Measurements from ENCODE around the gene LPXN.

LPXN gene

DNA sequence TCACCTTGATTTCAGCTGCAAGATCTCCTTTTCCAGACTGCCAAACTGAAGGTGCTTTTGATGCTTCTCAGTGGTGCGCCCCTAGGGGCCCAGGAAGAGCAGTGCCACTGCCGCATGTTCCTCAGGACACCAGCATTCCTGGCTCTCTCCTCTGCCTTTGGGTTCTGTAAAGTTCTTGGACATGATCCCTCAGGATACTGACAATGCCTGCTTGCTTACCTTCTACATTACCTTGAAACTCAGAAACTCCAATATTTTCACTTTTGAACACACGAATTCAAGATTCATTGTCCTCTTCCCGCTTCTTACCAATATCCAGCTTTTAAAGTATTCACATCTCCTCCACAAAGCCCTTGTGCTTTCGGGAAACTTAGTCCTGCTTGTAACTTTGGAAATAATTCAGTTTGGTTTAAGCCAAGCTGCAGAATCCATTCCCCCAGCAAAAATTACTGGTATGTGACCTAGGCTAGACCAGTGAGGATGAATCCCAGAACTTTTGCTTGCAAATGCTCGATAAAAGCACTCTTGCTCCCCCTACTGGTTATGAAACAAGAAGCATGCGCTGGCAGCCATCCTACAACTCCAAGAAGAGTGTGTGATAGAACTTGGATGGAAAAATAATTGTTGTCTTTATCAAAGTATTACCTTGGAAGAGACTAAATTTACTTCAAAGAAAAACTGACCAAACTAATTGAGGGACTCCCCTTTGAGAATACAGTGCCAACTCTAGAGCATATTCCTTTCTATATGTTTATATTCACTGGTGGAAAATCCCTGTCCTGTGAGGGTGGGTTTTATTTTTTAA, 51.2 kb downstream of the LPXN start:
- peak; percentile 75 for DNase-seq (ENCODE audit: low spot score)

- DNase-seq (ENCODE audit: low spot score), result peak; percentile 16
Measured at GRCh38 chr11:58513747-58514367, 61.8 kb downstream of the LPXN start.

- DNase-seq (ENCODE audit: low spot score), result no peak
Measured at GRCh38 chr11:58511636-58512035, 64.0 kb downstream of the LPXN start.

GRCh38 chr11:58509748-58510147, 65.9 kb downstream of the LPXN start:
- DNase-seq (ENCODE audit: low spot score), result no peak

DNA sequence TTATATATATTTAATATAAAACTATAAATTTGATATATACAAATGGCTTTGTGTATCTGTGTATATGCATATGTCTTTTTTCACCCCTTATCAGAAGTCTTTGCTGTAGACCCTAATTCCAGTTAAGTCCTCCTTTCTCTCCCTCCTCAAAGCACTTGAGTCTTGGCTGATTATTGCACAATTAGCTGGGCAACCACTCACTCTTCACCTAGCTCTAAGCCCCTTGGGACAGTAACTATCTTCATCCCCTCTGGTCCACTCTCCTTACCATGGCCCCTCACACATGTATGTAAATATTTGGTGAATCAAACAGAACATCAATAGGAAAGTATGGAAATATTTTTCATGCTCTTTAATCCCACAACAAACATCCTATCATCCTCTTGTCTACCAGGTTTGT, 66.8 kb downstream of the LPXN start:
- DNase-seq (ENCODE audit: low spot score), result no peak

DNA sequence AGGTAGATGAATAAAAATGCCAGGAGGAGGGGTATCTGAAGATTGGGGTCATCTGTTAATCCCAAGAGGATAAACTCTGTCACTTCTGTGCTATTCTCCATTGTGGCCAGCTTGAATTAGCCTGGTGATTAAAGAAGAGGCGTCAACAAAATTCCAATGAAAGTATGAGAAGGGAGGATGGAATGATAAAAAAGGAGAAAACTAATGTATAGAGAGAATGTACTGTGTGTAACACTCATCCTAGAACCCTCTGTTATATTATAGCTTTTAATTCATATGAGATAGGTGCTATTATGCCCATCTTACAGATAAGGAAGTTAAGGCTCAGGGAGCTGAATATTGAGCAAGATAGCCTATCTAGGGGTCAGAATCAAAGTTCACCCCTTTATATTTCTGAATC, 67.7 kb downstream of the LPXN start, which contains the start of gene OR5B21:
Gene OR5B21, minus strand, starts transcription at position 101 of the 400 bp plus-strand sequence. Its CDS starts 0 bp downstream, at position 101.
- DNase-seq (ENCODE audit: low spot score), result no peak

DNA sequence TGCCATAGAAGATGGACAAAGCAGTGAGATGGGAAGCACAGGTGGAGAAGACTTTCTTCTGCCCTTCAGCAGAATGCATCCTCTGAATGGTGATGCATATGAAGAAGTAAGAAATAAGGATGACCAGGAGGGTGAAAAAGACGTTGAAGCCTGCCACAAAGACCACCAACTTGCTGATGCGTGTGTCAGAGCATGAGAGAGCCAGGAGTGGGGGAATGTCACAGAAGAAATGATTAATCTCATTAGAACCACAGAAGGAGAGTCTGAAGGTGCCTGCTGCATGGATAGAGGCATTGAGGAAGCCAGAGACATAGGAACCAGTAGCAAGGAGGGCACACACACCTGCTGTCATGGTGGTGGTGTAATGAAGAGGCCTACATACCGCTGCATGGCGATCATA, 68.3 kb downstream of the LPXN start:
- no peak for DNase-seq (ENCODE audit: low spot score)

GRCh38 chr11:58506935-58507334, 68.7 kb downstream of the LPXN start:
- DNase-seq (ENCODE audit: low spot score), result no peak

GRCh38 chr11:58505849-58506248, 69.8 kb downstream of the LPXN start:
- DNase-seq (ENCODE audit: low spot score), result no peak

GRCh38 chr11:58504232-58504631, 71.4 kb downstream of the LPXN start:
- no peak for DNase-seq (ENCODE audit: low spot score)

- DNase-seq (ENCODE audit: low spot score), result no peak
Measured at GRCh38 chr11:58503361-58503856, 72.2 kb downstream of the LPXN start.

DNA sequence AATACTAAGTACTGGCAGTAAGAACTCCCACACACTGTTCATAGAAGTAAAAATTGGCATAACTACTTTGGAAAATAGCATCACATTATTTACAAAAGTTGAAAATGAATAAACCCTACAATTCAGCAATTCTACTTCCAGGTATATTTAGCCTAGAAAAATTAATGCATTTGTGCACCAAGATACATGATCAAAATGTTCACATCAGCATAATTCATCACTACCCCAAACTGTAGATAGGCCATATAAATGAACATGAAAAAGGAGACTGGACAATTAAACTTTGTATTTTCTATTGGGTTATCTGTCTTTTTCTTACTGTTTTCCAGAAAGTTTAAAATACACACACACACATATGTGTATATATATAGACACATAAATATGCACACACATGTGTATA, 73.7 kb downstream of the LPXN start:
- no peak for DNase-seq (ENCODE audit: low spot score)

- DNase-seq (ENCODE audit: low spot score), result no peak
Measured at GRCh38 chr11:58498464-58498863, 77.2 kb downstream of the LPXN start.

DNA sequence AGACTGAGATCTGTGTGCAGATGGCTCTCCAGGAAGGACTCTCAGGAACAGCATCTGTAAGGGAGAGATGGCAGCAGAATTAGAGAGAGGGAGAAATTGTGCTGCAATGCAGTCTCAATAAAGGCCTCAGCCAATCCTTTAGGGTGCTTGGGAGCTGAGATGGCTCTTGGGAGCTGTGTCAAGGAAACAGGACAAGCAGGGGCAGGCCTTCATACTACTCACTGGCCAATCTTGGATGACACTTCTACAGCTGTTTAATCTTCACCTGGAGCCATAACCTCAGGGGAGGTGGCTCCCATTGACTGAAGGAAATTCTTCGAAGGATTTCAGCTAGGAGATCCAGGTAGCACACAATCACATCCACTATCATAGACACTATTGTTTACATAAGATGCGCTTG, 77.7 kb downstream of the LPXN start:
- no peak for DNase-seq (ENCODE audit: low spot score)

DNA sequence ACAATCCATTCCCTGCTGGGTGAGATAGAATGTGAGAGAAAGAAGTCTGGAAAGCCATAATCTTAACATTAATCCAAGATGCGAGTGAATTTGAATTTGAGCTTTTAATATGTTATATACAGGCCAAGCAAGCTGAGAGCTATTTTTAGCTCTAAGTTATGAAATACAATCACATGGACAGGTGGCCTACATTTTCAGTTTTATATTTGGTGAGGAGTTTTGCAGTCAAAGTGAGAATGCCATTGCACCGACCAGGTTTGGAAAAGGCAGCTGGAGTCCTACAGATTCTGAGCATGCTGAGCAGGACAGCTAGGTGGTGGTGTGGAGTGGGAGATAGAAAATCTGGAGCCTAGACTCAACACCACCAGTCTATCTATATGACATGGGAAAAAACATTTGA, 79.8 kb downstream of the LPXN start:
- no peak for DNase-seq (ENCODE audit: low spot score)

DNA sequence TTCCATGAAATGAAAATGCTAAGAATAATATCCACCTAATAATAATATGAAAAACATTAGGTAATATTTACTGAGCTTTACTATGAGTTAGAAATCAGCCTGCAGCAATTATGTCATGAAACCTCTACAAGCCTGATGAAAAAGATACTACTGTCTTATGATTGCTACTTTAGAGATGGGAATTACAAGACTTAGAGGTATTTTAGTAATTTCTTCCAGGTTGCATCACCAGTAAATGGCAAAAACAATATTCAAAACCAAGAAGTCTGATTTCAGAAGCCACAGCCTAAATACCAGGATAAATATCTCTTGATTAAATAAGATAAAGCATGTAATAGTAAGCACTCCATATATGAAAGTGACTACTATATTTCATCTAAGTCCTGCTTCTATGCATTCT, 81.6 kb downstream of the LPXN start:
- DNase-seq (ENCODE audit: low spot score), result no peak

DNA sequence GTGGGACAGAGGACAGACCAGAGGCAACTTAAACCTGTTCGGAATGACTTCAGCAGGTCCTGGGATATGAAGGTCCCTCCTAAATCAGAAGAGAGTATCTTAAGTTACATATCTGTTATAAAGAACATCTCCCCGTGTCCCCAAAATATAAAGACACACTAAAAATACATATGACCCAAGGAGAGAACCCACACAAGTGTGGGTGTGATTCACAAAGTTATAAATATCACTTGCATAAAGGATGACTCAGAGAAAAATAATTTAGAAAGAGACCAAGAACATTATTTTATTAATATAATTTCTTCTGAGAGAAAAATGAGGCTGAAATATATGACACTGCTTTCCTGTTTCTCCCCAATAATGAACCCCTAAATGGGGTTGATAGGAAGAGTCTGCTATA, 82.0 kb downstream of the LPXN start:
- DNase-seq (ENCODE audit: low spot score), result no peak

DNA sequence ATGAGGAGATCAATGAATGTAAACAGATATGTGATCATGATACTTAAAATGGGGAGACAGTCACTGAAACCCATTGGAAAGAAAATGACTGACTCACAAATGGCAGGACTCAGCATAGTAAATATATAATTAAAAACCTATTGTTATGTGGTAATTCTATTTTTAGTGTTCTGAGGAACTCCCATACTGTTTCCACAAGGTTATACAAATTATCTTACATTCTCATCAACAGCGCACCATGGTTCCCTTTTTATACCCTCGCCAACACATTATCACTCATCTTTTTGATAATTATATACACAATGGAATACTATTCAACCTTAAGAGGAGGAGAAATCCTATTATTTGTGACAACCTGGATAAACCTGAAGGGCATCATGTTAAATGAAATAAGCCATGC, 84.8 kb downstream of the LPXN start:
- DNase-seq (ENCODE audit: low spot score), result no peak

DNA sequence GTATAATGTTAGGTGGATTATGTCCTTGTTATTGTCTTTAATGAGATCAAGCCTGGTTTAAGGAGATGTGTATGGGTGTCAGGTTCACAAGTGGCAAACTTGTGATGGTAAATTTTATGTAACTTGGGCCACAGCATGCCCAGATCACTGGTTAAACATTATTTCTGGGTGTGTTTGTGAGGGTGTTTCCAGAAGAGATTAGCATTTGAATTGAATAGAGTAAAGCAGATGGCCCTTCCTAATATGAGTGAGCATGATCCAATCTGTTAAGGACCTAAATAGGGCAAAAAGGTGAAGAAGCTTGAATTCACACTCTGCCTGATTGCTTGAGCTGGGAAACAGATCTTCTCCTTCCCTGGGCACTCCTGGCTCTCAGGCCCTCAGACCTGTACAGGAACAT, 88.5 kb downstream of the LPXN start:
- no peak for DNase-seq (ENCODE audit: low spot score)

DNA sequence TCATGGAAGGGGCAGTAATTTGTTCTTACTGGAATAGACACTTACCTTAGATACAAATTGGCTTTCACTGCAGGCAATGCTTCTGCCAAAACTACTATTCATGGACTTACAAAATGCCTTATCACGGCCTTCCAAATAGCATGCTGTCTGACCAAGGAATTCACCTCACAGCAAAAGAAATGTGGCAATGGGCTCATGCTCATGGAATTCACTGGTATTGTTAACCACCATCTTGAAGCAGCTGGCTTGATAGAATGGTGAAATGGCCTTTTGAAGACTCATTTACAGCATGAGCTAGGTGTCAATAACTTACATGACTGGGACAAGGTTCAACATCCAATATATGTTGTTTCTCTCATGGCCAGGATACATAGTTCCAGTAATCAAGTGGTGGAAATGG, 89.7 kb downstream of the LPXN start:
- DNase-seq (ENCODE audit: low spot score), result no peak

Measured in hematopoietic multipotent progenitor cell treated with erythropoietin and hydrocortisone succinate and interleukin-3 and kit ligand, for 17 days (in vitro differentiated cells).